K562 (cell line): ENCODE measurements around the gene GIPC3. TPM values are rescaled to one million over a fixed set of nuclear protein-coding genes. Genes with fewer than 3 reads are reported as not detected.
A peak's percentile ranks its signal among the peaks of the same experiment; 100 is the strongest.

Source experiments
- ARHGAP35 ChIP-seq: fragments of 450-650 bp; IDR thresholded peaks from 2 replicates; pipeline ENCODE4 v1.6.1; 2018; ENCODE audit not compliant: partially characterized antibody
- ARID2 ChIP-seq: fragments of 450-650 bp; IDR thresholded peaks from 2 replicates; pipeline ENCODE4 v1.6.1; 2017; ENCODE audit warnings: antibody characterized with exemption, mild to moderate bottlenecking
- CC2D1A ChIP-seq: fragments of 450-650 bp; IDR thresholded peaks from 2 replicates; pipeline ENCODE4 v1.6.1; 2017; ENCODE audit warnings: mild to moderate bottlenecking
- DPF2 ChIP-seq: fragments of 450-650 bp; IDR thresholded peaks from 2 replicates; pipeline ENCODE4 v1.6.1; 2016
- ERF ChIP-seq: fragments of 450-650 bp; formaldehyde crosslinking; IDR thresholded peaks from 2 replicates; pipeline ENCODE4 v1.4.0; 2020; ENCODE audit warnings: mild to moderate bottlenecking, mixed read lengths
- KDM4B ChIP-seq, 2 experiments: fragments of 450-650 bp in 1 of 2; sonication (generic) in 1 of 2; IDR thresholded peaks; 2 replicates each; pipeline ENCODE4 v1.6.1; 2016 to 2017; ENCODE audit warnings: borderline replicate concordance in 2 of 2, antibody characterized with exemption in 1 of 2, low read depth in 1 of 2, mild to moderate bottlenecking in 1 of 2
- POLR2B ChIP-seq: fragments of 450-650 bp; IDR thresholded peaks from 2 replicates; pipeline ENCODE4 v1.6.1; 2018; ENCODE audit warnings: low read depth; ENCODE audit not compliant: partially characterized antibody
- RHOXF2B ChIP-seq: fragments of 250-450 bp; sonication (Bioruptor Pico); conservative IDR thresholded peaks from 2 replicates; pipeline ENCODE4 v1.5.1; 2021
- SIX5 ChIP-seq, 2 experiments: IDR thresholded peaks; 2 replicates each; pipeline ENCODE4 v1.6.1; 2011; ENCODE audit warnings: low read length in 2 of 2, borderline replicate concordance in 1 of 2, low read depth in 1 of 2, mild to moderate bottlenecking in 1 of 2, moderate library complexity in 1 of 2; ENCODE audit not compliant: insufficient read depth in 1 of 2
- SMC3 ChIP-seq: conservative IDR thresholded peaks from 2 replicates; pipeline ENCODE4 v1.6.1; 2011; ENCODE audit warnings: low read depth, low read length, improper control_type of control experiment; ENCODE audit not compliant: insufficient read depth
- ZC3H8 ChIP-seq: fragments of 450-650 bp; IDR thresholded peaks from 2 replicates; pipeline ENCODE4 v1.6.1; 2017
- polyA plus RNA-seq, 8 experiments: library from polyadenylated mRNA; depleted of rRNA in 4 of 8; stranded (reverse) in 5 of 8; unstranded in 3 of 8; fragments of >200 nt; fragmentation: Nextera tagmentation in 2 of 8; fragmentation: Illumina TruSeq in 1 of 8; extraction: Ambion mirVana in 2 of 8; extraction: Trizol in 1 of 8; gene quantifications; 2 replicates each; pipeline versions ENCODE4 v1.2.1 to v1.2.3, GENCODE V29; 2011 to 2014; ENCODE audit warnings: inconsistent platforms in 1 of 8, missing spikeins in 1 of 8
- total RNA-seq, 7 experiments: library from RNA; depleted of rRNA in 6 of 7; stranded (reverse); fragments of >200 nt in 6 of 7; fragmentation: Illumina TruSeq in 2 of 7; extraction: Trizol in 2 of 7; gene quantifications; 2 replicates each; pipeline versions ENCODE4 v1.2.1 to v1.2.3, GENCODE V29; 2011 to 2021; ENCODE audit warnings: low replicate concordance in 1 of 7
- TF ChIP-seq, protein P1 (sequence below): fragments of 450-650 bp; IDR thresholded peaks from 2 replicates; pipeline ENCODE4 v1.6.1; 2016; ENCODE audit warnings: low read depth
- TF ChIP-seq, protein P2 (sequence below): fragments of 450-650 bp; IDR thresholded peaks from 2 replicates; pipeline ENCODE4 v1.7.1; 2018; ENCODE audit warnings: mild to moderate bottlenecking, low read depth; ENCODE audit not compliant: partially characterized antibody
- TF ChIP-seq, protein P3 (sequence below): sonication (generic); formaldehyde crosslinking; IDR thresholded peaks from 2 replicates; pipeline ENCODE4 v1.8.0; 2022; ENCODE audit warnings: mild to moderate bottlenecking, missing genetic modification reagents

Gene GIPC3
- total and polyA plus RNA-seq, 9 of the 15 experiments (the other 6 are each of a cell fraction or from before 2014, with no cell fraction given) = 0.03 to 3.6 (median 1.5) TPM; not detected in 1

DNA sequence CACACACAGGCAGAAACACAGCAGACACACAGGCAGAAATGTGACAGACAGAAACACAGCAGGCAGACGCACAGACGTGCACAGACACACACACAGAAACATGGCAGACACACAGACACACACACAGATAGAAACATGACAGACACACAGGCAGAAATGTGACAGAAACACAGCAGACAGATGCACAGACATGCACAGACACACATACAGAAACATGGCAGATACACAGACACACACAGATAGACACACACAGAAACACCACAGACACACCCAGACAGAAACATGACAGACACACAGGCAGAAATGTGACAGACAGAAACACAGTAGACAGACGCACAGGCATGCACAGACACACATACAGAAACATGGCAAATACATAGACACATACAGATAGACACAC is 20.1 kb downstream of the GIPC3 start (continued):
- TF ChIP-seq ERF (no peak), ZC3H8 (0 out of 2 replicates have a peak, but pooled peaks have one; percentile 50), POLR2B (peak; percentile 14), ARID2 (peak; percentile 11; the same call in 1 of the 2 replicates), RHOXF2B (no peak), SIX5 (IDR thresholded peaks at IDR 0.05; ENCODE audit: borderline replicate concordance in 1 of 2, insufficient read depth in 1 of 2, low read depth in 1 of 2, low read length in 2 of 2) (no peak), ARHGAP35 (peak; percentile 45), SMC3 (no peak), CC2D1A (no peak), DPF2 (0 out of 2 replicates have a peak, but pooled peaks have one; percentile 37), KDM4B (IDR thresholded peaks at IDR 0.05; ENCODE audit: borderline replicate concordance in 2 of 2, low read depth in 1 of 2) (no peak)
- TF ChIP-seq, protein P1, sequence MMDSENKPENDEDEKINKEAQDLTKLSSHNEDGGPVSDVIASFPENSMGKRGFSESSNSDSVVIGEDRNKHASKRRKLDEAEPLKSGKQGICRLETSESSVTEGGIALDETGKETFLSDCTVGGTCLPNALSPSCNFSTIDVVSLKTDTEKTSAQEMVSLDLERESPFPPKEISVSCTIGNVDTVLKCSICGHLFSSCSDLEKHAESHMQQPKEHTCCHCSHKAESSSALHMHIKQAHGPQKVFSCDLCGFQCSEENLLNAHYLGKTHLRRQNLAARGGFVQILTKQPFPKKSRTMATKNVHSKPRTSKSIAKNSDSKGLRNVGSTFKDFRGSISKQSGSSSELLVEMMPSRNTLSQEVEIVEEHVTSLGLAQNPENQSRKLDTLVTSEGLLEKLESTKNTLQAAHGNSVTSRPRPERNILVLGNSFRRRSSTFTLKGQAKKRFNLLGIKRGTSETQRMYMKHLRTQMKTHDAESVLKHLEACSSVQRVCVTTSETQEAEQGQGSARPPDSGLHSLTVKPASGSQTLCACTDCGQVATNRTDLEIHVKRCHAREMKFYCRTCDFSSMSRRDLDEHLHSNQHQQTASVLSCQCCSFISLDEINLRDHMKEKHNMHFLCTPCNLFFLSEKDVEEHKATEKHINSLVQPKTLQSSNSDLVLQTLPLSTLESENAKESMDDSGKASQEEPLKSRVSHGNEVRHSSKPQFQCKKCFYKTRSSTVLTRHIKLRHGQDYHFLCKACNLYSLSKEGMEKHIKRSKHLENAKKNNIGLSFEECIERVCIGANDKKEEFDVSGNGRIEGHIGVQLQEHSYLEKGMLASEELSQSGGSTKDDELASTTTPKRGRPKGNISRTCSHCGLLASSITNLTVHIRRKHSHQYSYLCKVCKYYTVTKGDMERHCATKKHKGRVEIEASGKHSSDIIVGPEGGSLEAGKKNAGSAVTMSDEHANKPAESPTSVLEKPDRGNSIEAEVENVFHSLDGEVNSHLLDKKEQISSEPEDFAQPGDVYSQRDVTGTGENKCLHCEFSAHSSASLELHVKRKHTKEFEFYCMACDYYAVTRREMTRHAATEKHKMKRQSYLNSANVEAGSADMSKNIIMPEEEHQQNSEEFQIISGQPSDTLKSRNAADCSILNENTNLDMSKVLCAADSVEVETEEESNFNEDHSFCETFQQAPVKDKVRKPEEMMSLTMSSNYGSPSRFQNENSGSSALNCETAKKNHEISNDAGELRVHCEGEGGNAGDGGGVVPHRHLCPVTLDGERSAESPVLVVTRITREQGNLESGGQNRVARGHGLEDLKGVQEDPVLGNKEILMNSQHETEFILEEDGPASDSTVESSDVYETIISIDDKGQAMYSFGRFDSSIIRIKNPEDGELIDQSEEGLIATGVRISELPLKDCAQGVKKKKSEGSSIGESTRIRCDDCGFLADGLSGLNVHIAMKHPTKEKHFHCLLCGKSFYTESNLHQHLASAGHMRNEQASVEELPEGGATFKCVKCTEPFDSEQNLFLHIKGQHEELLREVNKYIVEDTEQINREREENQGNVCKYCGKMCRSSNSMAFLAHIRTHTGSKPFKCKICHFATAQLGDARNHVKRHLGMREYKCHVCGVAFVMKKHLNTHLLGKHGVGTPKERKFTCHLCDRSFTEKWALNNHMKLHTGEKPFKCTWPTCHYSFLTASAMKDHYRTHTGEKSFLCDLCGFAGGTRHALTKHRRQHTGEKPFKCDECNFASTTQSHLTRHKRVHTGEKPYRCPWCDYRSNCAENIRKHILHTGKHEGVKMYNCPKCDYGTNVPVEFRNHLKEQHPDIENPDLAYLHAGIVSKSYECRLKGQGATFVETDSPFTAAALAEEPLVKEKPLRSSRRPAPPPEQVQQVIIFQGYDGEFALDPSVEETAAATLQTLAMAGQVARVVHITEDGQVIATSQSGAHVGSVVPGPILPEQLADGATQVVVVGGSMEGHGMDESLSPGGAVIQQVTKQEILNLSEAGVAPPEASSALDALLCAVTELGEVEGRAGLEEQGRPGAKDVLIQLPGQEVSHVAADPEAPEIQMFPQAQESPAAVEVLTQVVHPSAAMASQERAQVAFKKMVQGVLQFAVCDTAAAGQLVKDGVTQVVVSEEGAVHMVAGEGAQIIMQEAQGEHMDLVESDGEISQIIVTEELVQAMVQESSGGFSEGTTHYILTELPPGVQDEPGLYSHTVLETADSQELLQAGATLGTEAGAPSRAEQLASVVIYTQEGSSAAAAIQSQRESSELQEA = 0 out of 2 replicates have a peak, but pooled peaks have one; percentile 9
- TF ChIP-seq, protein P2, sequence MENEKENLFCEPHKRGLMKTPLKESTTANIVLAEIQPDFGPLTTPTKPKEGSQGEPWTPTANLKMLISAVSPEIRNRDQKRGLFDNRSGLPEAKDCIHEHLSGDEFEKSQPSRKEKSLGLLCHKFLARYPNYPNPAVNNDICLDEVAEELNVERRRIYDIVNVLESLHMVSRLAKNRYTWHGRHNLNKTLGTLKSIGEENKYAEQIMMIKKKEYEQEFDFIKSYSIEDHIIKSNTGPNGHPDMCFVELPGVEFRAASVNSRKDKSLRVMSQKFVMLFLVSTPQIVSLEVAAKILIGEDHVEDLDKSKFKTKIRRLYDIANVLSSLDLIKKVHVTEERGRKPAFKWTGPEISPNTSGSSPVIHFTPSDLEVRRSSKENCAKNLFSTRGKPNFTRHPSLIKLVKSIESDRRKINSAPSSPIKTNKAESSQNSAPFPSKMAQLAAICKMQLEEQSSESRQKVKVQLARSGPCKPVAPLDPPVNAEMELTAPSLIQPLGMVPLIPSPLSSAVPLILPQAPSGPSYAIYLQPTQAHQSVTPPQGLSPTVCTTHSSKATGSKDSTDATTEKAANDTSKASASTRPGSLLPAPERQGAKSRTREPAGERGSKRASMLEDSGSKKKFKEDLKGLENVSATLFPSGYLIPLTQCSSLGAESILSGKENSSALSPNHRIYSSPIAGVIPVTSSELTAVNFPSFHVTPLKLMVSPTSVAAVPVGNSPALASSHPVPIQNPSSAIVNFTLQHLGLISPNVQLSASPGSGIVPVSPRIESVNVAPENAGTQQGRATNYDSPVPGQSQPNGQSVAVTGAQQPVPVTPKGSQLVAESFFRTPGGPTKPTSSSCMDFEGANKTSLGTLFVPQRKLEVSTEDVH = peak; percentile 5
- TF ChIP-seq, protein P3, sequence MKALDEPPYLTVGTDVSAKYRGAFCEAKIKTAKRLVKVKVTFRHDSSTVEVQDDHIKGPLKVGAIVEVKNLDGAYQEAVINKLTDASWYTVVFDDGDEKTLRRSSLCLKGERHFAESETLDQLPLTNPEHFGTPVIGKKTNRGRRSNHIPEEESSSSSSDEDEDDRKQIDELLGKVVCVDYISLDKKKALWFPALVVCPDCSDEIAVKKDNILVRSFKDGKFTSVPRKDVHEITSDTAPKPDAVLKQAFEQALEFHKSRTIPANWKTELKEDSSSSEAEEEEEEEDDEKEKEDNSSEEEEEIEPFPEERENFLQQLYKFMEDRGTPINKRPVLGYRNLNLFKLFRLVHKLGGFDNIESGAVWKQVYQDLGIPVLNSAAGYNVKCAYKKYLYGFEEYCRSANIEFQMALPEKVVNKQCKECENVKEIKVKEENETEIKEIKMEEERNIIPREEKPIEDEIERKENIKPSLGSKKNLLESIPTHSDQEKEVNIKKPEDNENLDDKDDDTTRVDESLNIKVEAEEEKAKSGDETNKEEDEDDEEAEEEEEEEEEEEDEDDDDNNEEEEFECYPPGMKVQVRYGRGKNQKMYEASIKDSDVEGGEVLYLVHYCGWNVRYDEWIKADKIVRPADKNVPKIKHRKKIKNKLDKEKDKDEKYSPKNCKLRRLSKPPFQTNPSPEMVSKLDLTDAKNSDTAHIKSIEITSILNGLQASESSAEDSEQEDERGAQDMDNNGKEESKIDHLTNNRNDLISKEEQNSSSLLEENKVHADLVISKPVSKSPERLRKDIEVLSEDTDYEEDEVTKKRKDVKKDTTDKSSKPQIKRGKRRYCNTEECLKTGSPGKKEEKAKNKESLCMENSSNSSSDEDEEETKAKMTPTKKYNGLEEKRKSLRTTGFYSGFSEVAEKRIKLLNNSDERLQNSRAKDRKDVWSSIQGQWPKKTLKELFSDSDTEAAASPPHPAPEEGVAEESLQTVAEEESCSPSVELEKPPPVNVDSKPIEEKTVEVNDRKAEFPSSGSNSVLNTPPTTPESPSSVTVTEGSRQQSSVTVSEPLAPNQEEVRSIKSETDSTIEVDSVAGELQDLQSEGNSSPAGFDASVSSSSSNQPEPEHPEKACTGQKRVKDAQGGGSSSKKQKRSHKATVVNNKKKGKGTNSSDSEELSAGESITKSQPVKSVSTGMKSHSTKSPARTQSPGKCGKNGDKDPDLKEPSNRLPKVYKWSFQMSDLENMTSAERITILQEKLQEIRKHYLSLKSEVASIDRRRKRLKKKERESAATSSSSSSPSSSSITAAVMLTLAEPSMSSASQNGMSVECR = 0 out of 2 replicates have a peak, but pooled peaks have one; percentile 4
